H1 (cell line): ENCODE measurements around the gene MXD4. TPM values are rescaled to one million over a fixed set of nuclear protein-coding genes. Genes with fewer than 3 reads are reported as not detected.

Experiments used
- CTCF ChIA-PET: fragments of 300-600 bp; sonication (Branson Sonifier 250); formaldehyde crosslinking; loops from one replicate; lab custom pipeline; 2021; ENCODE audit not compliant: partially characterized antibody; lab: Charles Lee
- POLR2A ChIA-PET: fragments of 300-600 bp; sonication (Branson Sonifier 250); formaldehyde crosslinking; loops from one replicate; lab custom pipeline; 2021; ENCODE audit warnings: inconsistent platforms; ENCODE audit not compliant: partially characterized antibody; lab: Charles Lee
- DNase-seq, 2 experiments: peaks; one replicate each; pipeline versions ENCODE4 v3.0.0 to v3.0.0-alpha.2; 2010 to 2022; ENCODE audit warnings: low spot score in 2 of 2, low read depth in 1 of 2, mixed read lengths in 1 of 2
- FAIRE-seq: peaks from 2 replicates; lab custom pipeline; 2011; peaks lifted over from hg19 to GRCh38; lab: Jason Lieb, UNC
- H2AFZ ChIP-seq: 2 replicates; pipeline ENCODE4 v1.8.1; 2012; ENCODE audit warnings: low read length, inconsistent platforms
- H2AK5ac ChIP-seq: 2 replicates; pipeline ENCODE4 v1.6.1; 2013; ENCODE audit warnings: low read depth, low read length
- H2BK120ac ChIP-seq: replicated peaks from 2 replicates; pipeline ENCODE3; 2013; ENCODE audit warnings: low read depth, low read length, inconsistent platforms
- H2BK12ac ChIP-seq: 2 replicates; pipeline ENCODE4 v1.6.1; 2013; ENCODE audit warnings: low read depth, low read length
- H2BK15ac ChIP-seq: 2 replicates; pipeline ENCODE4 v1.6.1; 2013; ENCODE audit warnings: low read length
- H2BK20ac ChIP-seq: 2 replicates; pipeline ENCODE4 v1.6.1; 2013; ENCODE audit warnings: low read length
- H2BK5ac ChIP-seq: 2 replicates; pipeline ENCODE4 v1.6.1; 2013; ENCODE audit warnings: low read depth, low read length
- H3K14ac ChIP-seq: 2 replicates; pipeline ENCODE4 v1.6.1; 2013; ENCODE audit warnings: inconsistent platforms; ENCODE audit not compliant: insufficient read length
- H3K18ac ChIP-seq: 2 replicates; pipeline ENCODE4 v1.6.1; 2013; ENCODE audit warnings: low read length; ENCODE audit errors: extremely low read depth
- H3K23ac ChIP-seq: 2 replicates; pipeline ENCODE4 v1.6.1; 2013; ENCODE audit warnings: inconsistent platforms; ENCODE audit not compliant: insufficient read length
- H3K23me2 ChIP-seq: 2 replicates; pipeline ENCODE4 v1.6.1; 2013; ENCODE audit warnings: low read depth, low read length
- H3K27ac ChIP-seq: 2 replicates; pipeline ENCODE4 v1.6.1; 2011; ENCODE audit warnings: low read depth, low read length, inconsistent platforms
- H3K27me3 ChIP-seq, 4 experiments: replicated peaks in 1 of 4; 1 replicate in 1 of 4; 2 replicates in 3 of 4; pipeline versions ENCODE4 v1.6.1 to v1.8.1; 2011 to 2013; ENCODE audit warnings: low read length in 3 of 4, mild to moderate bottlenecking in 3 of 4, inconsistent platforms in 2 of 4, mixed read lengths in 2 of 4, moderate library complexity in 1 of 4; ENCODE audit not compliant: control insufficient read depth in 3 of 4, insufficient read depth in 3 of 4; ENCODE audit errors: extremely low read depth in 1 of 4
- H3K36me3 ChIP-seq, 4 experiments: 2 replicates each; pipeline versions ENCODE4 v1.6.1 to v1.8.1; 2011 to 2013; ENCODE audit warnings: mild to moderate bottlenecking in 4 of 4, low read length in 3 of 4, moderate library complexity in 2 of 4, control low read depth in 1 of 4, inconsistent platforms in 1 of 4; ENCODE audit not compliant: insufficient read depth in 4 of 4, control insufficient read depth in 2 of 4
- H3K4ac ChIP-seq: replicated peaks from 2 replicates; pipeline ENCODE3; 2013; ENCODE audit warnings: low read length, low read depth, mixed read lengths, inconsistent platforms; ENCODE audit not compliant: insufficient read length
- H3K4me1 ChIP-seq, 4 experiments: replicated peaks in 1 of 4; 1 replicate in 1 of 4; 2 replicates in 3 of 4; pipeline versions ENCODE4 v1.6.1 to v1.8.1; 2011 to 2013; ENCODE audit warnings: low read length in 3 of 4, inconsistent platforms in 2 of 4, mixed read lengths in 1 of 4; ENCODE audit not compliant: insufficient read depth in 4 of 4, control insufficient read depth in 3 of 4
- H3K4me2 ChIP-seq, 2 experiments: 2 replicates each; pipeline versions ENCODE4 v1.6.1 to v1.8.1; 2011 to 2013; ENCODE audit warnings: low read depth in 2 of 2, low read length in 2 of 2, control low read depth in 1 of 2, inconsistent platforms in 1 of 2, mild to moderate bottlenecking in 1 of 2; ENCODE audit not compliant: insufficient read depth in 1 of 2
- H3K4me3 ChIP-seq, 4 experiments: fragments of 200-600, 300-600 bp in 1 of 4; sonication (generic), shearing (Covaris generic), sonication (Bioruptor Twin) in 1 of 4; 2 replicates each; pipeline versions ENCODE4 v1.5.1 to v1.8.1; 2011 to 2016; ENCODE audit warnings: low read length in 4 of 4, low read depth in 3 of 4, control low read depth in 2 of 4, inconsistent platforms in 2 of 4, mild to moderate bottlenecking in 2 of 4, mixed read lengths in 1 of 4, moderate library complexity in 1 of 4; ENCODE audit not compliant: insufficient read depth in 2 of 4; ENCODE audit errors: extremely low read depth in 1 of 4
- H3K56ac ChIP-seq: replicated peaks from 2 replicates; pipeline ENCODE3; 2013; ENCODE audit warnings: low read depth, mild to moderate bottlenecking, mixed read lengths, low read length, inconsistent platforms; ENCODE audit not compliant: insufficient read length
- H3K79me1 ChIP-seq: 2 replicates; pipeline ENCODE4 v1.6.1; 2013; ENCODE audit warnings: low read depth, low read length, control low read depth
- H3K79me2 ChIP-seq, 2 experiments: 2 replicates each; pipeline versions ENCODE4 v1.6.1 to v1.8.1; 2012 to 2013; ENCODE audit warnings: low read length in 2 of 2, mild to moderate bottlenecking in 2 of 2, inconsistent platforms in 1 of 2; ENCODE audit not compliant: insufficient read depth in 2 of 2, control insufficient read depth in 1 of 2
- H3K9ac ChIP-seq, 4 experiments: replicated peaks in 1 of 4; 1 replicate in 1 of 4; 2 replicates in 3 of 4; pipeline versions ENCODE4 v1.6.1 to v1.8.1; 2011 to 2013; ENCODE audit warnings: low read depth in 3 of 4, low read length in 3 of 4, control low read depth in 2 of 4, mild to moderate bottlenecking in 2 of 4, moderate library complexity in 2 of 4, inconsistent platforms in 1 of 4; ENCODE audit errors: extremely low read depth in 1 of 4
- H3K9me3 ChIP-seq, 2 experiments: 2 replicates each; pipeline versions ENCODE4 v1.6.1 to v1.8.1; 2012 to 2013; ENCODE audit warnings: mild to moderate bottlenecking in 2 of 2, moderate library complexity in 2 of 2, control low read depth in 1 of 2, inconsistent platforms in 1 of 2, low read depth in 1 of 2, low read length in 1 of 2, mixed read lengths in 1 of 2; ENCODE audit not compliant: insufficient read depth in 2 of 2
- H4K20me1 ChIP-seq, 2 experiments: replicated peaks in 1 of 2; 2 replicates each; pipeline versions ENCODE3 to v1.8.1; 2011 to 2013; ENCODE audit warnings: inconsistent platforms in 2 of 2, low read length in 2 of 2, mild to moderate bottlenecking in 1 of 2; ENCODE audit not compliant: insufficient read depth in 2 of 2, control insufficient read depth in 1 of 2
- H4K5ac ChIP-seq: 2 replicates; pipeline ENCODE4 v1.6.1; 2013; ENCODE audit warnings: low read length, low read depth, mixed read lengths, inconsistent platforms; ENCODE audit not compliant: insufficient read length
- H4K8ac ChIP-seq: 2 replicates; pipeline ENCODE4 v1.8.0; 2013; ENCODE audit warnings: mild to moderate bottlenecking, moderate library complexity, low read length, inconsistent platforms; ENCODE audit not compliant: insufficient read depth; ENCODE audit errors: extremely low read depth
- H4K91ac ChIP-seq: replicated peaks from 2 replicates; pipeline ENCODE3; 2013; ENCODE audit warnings: low read length, mixed read lengths, inconsistent platforms; ENCODE audit not compliant: insufficient read length
- ASH2L ChIP-seq: fragments of 200-600, 300-600 bp; sonication (generic); IDR thresholded peaks from one replicate; pipeline ENCODE4 v1.7.1; 2017; ENCODE audit warnings: low read length
- BACH1 ChIP-seq: IDR thresholded peaks from 2 replicates; pipeline ENCODE4 v1.6.1; 2012; ENCODE audit warnings: low read length, improper control_type of control experiment
- EGR1 ChIP-seq: IDR thresholded peaks from 2 replicates; pipeline ENCODE4 v1.6.1; 2011; ENCODE audit warnings: low read depth, low read length, borderline replicate concordance
- TAF7 ChIP-seq: optimal IDR thresholded peaks from 2 replicates; pipeline ENCODE3; 2011; ENCODE audit warnings: low read depth, mild to moderate bottlenecking, inconsistent platforms, low read length, moderate library complexity, borderline replicate concordance
- USF2 ChIP-seq: IDR thresholded peaks from 2 replicates; pipeline ENCODE4 v1.6.1; 2011; ENCODE audit warnings: low read length, improper control_type of control experiment
- WGBS, 2 experiments: shearing (Covaris generic) in 1 of 2; methylation state at CpG; one replicate each; pipeline versions ENCODE4 v1.1.6 to v1.1.7; 2013 to 2015; ENCODE audit warnings: low lambda C conversion rate in 2 of 2, mixed read lengths in 2 of 2, inconsistent platforms in 1 of 2, low coverage in 1 of 2, missing lambda C conversion rate in 1 of 2; ENCODE audit not compliant: insufficient replicate concordance in 2 of 2, insufficient coverage in 1 of 2, insufficient read length in 1 of 2; ENCODE audit errors: extremely low coverage in 1 of 2, missing lambda C conversion rate in 1 of 2; 5-methylcytosine and 5-hydroxymethylcytosine counted together
- polyA plus RNA-seq, 7 experiments: library from polyadenylated mRNA; depleted of rRNA in 3 of 7; stranded (reverse) in 5 of 7; unstranded in 2 of 7; fragments of >200 nt in 5 of 7; fragments of 200-250 nt in 2 of 7; gene quantifications; 1 replicate in 5 of 7; 2 replicates in 1 of 7; 4 replicates in 1 of 7; pipeline versions ENCODE4 v1.2.1 to v1.2.3, GENCODE V29; 2011 to 2013; ENCODE audit warnings: missing spikeins in 2 of 7, mixed read lengths in 2 of 7
- total RNA-seq: library from RNA; stranded (reverse); fragmentation: NEBNext Ultra II Directional; extraction: Animal tissue kit (Norgen Biotek cat#: 25700); gene quantifications from 2 replicates; pipeline ENCODE4 v1.2.1, GENCODE V29; 2021
- TF ChIP-seq, protein P1 (sequence below), 3 experiments: IDR thresholded peaks; 1 replicate in 2 of 3; 2 replicates in 1 of 3; pipeline versions ENCODE4 v1.5.1 to v1.6.1; 2011; ENCODE audit warnings: low read length in 3 of 3, mild to moderate bottlenecking in 3 of 3, inconsistent platforms in 2 of 3, low read depth in 1 of 3, moderate library complexity in 1 of 3; ENCODE audit not compliant: insufficient read depth in 1 of 3; ENCODE audit errors: control extremely low read depth in 1 of 3

MXD4 gene
- total and polyA plus RNA-seq, 2 of the 8 experiments (the other 6 are each of a cell fraction or from before 2014, with no cell fraction given) = 18.0 to 20.8 TPM

GRCh38 chr4:2281575-2282343 is 19.9 kb upstream of the MXD4 start:
- no peak overlapping the region for H2BK12ac ChIP-seq
- no peak overlapping the region for H3K56ac ChIP-seq
- H3K4ac ChIP-seq = no peak overlapping the region
- no peak overlapping the region for H3K4me2 ChIP-seq
- H3K4me1 ChIP-seq = no peaks in the 10 kb centered on the region; a peak in 1 of 7 replicates
- peaks cover 0 to 4% of the 10 kb centered on the region in 2 experiments for H4K20me1 ChIP-seq
- no peak overlapping the region for H2AK5ac ChIP-seq
- no peaks in the 10 kb centered on the region for H3K36me3 ChIP-seq
- 0 out of 2 replicates have a peak overlapping the region, but pooled peaks have one; percentile 29 for H2BK15ac ChIP-seq
- no peak overlapping the region for H3K9ac ChIP-seq
- no peak for FAIRE-seq
- H3K27me3 ChIP-seq = no peaks in the 10 kb centered on the region
- no peak overlapping the region for H3K27ac ChIP-seq
- no peak overlapping the region for H2BK120ac ChIP-seq
- WGBS, 2 experiments = 93% methylated on average over 10 of the region's 10 CpGs; no CpG with 5 or more reads in 1 of the 2 experiments
- no peaks in the 10 kb centered on the region for H3K79me1 ChIP-seq
- ChIA-PET POLR2A (no interaction called here), CTCF (no interaction called here)
- no peaks in the 10 kb centered on the region for H3K9me3 ChIP-seq
- no peak overlapping the region for H2BK20ac ChIP-seq
- H3K14ac ChIP-seq = no peak overlapping the region
- no peak overlapping the region for H4K8ac ChIP-seq
- peaks cover 7% of the 10 kb centered on the region; the same call in 1 of the 2 replicates for H3K23me2 ChIP-seq
- H2AFZ ChIP-seq = no peak overlapping the region
- no peak overlapping the region for H3K4me3 ChIP-seq
- peak overlapping the region; percentile 26 for H4K91ac ChIP-seq
- no peak overlapping the region for H3K18ac ChIP-seq
- DNase-seq = no peak
- no peak overlapping the region for H4K5ac ChIP-seq
- no peak overlapping the region for H2BK5ac ChIP-seq
- no peak overlapping the region for H3K23ac ChIP-seq
- H3K79me2 ChIP-seq = no peaks in the 10 kb centered on the region
- TF ChIP-seq EGR1 (no peak), ASH2L (no peak), USF2 (no peak), TAF7 (no peak), BACH1 (no peak)
- TF ChIP-seq, protein P1, sequence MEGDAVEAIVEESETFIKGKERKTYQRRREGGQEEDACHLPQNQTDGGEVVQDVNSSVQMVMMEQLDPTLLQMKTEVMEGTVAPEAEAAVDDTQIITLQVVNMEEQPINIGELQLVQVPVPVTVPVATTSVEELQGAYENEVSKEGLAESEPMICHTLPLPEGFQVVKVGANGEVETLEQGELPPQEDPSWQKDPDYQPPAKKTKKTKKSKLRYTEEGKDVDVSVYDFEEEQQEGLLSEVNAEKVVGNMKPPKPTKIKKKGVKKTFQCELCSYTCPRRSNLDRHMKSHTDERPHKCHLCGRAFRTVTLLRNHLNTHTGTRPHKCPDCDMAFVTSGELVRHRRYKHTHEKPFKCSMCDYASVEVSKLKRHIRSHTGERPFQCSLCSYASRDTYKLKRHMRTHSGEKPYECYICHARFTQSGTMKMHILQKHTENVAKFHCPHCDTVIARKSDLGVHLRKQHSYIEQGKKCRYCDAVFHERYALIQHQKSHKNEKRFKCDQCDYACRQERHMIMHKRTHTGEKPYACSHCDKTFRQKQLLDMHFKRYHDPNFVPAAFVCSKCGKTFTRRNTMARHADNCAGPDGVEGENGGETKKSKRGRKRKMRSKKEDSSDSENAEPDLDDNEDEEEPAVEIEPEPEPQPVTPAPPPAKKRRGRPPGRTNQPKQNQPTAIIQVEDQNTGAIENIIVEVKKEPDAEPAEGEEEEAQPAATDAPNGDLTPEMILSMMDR (IDR thresholded peaks at IDR 0.05; ENCODE audit: control extremely low read depth in 1 of 3, insufficient read depth in 1 of 3, low read depth in 1 of 3, low read length in 3 of 3) = peak in 1 of 3 experiments; percentile 26; a peak in 1 of 4 replicates
